HG03045 (cell line): ENCODE measurements around the gene PHACTR1.

Experiments used
- ATAC-seq: cut with Tn5 transposase; IDR thresholded peaks from one replicate; pipeline ENCODE4 v1.9.1; 2021; ENCODE audit warnings: mild to moderate bottlenecking, moderate library complexity; ENCODE audit not compliant: unreplicated experiment

The PHACTR1 gene

DNA sequence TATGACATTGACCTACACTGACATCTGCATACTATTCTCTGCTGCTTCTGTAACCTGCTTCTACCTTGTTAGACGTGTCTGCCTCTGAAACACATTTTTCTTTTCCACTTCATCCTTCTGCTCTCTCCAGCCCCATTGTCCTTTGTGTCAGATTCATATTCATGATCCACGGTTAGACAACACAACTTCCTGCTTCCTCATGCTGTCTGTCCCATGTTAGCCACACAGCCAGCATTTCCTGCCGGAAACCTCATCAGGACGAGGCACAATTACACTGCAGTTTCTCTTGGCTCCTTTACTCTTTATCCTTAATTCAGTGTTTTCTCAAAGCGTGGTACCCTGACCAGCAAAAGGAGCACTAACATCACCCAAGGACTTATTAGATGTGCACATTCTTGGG, 461.5 kb downstream of the PHACTR1 start:
- ATAC-seq, result no peak

DNA sequence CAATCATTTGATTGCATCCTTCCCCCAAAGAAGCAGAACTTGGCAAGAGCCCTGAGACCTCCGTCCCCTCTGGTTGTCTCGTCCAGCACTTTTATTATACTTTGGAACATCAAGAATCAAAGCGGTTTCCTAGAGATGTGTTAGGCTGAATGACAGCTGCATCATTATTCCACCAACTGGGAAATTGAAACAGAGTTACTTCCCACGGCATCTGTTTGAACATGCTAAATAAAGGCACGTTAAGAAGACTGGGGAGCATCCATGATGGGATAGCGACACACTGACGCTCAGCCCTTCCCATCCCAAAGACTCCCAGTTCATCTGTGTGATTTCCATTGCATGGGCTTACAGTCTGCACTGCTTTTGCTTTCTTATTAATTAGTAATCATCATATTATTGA, 464.0 kb downstream of the PHACTR1 start:
- ATAC-seq, result no peak

DNA sequence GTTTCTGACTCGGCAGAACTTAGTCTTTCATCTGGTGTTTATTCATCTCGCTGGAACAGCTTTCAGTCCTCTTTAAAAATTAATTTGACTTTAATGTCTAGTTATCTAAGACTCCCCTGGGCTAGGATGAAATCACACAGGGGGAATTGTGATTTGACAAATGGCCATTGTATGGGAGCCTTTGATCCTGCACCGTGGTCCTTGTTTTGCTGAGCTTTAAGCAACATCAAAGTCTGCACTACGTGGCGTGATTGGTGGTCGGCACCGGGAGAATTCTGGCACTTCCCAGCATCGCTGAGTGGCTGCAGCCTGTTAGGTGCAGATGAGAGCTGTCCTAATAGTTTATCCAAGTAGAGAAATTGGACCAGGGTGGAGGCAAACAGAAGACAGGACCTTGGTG, 464.8 kb downstream of the PHACTR1 start:
- no peak for ATAC-seq

DNA sequence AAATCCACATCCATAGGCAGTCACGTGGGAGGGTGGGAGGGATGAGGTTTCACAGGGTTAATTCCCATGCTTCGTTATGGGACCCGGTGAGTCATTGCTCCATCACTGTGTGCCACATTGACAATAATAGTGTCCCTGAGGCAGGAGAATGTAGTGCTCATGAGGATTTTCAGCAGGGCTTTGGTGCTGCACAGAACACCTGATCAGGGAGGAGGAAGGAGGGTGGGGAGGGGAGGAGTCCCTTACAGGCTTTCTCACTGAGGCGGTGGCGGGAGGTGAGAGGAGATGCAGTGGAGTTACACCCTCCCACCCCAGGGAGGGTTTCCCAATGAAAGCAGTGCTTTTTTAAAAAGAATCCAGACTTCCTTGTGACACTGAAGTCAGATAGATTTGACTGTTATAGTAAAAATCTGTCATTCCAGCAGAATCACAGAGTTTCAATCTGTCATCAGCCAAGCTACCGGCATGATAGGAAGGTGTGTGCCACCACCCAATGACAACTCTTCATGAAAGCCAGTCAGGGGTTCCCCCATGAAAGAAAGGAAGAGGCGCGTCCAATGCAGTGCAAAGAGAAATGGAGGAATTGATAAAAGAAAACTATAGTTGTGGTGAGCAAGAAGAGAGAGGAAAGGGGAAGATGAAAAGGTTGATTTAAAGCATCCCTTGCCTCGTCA, 467.0 kb downstream of the PHACTR1 start:
- ATAC-seq, result no peak

DNA sequence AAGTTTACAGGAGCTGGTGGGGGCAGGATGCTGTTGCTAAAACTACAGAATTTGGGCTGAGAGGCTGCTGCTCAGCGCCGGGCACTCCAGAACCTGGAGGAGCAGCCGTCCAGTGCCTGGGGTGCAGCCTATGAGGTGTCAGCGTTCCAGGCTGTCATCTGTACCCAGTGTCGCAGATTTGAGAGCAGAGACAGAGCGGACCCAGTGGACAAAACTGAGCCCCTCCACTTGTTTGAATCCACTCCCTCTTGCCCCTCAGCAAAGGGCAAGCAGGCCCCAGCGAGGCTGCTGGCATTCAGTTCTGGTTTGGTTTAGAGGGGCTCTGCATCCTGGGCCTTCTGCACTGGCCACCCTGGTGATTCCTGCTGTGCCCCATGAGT, 467.5 kb downstream of the PHACTR1 start:
- ATAC-seq, result no peak

DNA sequence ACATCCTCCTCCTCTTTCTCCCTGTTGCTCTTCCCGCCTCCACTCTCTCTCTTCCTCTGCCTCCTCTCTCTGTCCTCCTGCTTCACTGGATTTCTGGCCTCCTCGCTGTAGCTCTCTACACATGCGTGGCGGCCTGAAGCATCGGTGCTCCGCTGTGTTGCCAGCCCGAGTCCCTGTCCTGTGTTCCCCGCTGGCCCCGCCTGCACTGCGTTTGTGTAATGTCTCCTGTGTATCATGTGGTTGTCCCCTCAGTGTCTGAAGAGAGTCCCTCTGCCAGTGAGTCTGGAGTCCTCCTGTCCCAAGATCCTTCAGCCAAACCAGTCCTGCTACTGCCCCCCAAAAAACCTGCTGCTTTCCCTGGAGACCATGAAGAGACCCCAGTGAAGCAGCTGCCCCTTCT, 468.0 kb downstream of the PHACTR1 start:
- no peak for ATAC-seq

DNA sequence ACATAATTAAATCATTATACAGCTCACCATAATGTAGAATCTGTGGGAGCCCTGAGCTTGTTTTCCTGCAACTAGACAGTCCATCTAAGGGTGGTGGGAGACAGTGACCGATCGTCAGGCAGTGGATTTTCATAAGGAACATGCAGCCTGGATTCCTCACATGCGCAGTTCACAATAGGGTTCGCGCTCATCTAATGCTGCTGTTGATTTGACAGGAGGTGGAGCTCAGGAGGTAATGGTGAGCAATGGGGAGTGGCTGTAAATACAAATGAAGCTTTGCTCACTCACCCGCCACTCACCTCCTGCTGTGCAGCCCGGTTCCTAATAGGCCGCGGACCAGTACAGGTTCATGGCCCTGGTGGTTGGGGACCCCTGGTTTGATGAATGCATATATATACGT, 470.3 kb downstream of the PHACTR1 start:
- ATAC-seq, result no peak

DNA sequence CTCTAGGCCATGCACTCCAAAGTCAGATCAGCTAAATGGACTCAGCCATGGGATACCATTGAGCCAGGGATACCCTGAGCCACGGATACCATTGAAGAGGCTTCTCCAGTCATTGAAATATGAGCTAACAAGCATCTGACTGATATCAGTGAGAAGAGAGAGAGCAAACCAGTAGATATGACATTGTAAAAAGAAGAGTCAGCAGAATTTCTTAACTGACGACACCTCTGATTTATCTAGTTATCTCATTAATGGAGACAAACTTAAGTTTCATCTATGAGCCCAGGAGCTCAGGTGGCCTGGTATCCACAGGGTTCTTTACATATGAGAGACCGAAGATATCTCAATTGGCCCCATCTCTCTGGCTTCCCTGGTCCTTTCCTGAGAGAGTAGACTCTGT, 471.1 kb downstream of the PHACTR1 start:
- no peak for ATAC-seq

DNA sequence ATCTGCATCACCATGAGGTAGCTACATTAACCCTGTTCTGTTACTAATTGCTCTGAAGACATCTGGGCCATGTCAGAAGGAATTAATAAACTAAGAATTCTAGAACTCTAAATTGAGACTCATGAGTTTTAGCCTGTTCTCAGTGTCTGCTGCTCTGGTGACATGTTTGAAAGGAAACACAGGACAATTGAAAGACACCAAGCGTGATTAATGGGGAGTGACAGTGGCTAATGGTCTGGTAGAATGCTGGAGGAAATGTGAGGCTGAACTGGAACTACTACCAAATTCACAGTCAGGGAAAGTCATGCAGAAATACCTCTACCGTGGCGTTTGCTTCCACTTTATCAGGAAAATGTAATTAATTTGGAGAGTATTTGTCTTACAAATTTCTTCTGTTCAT, 471.7 kb downstream of the PHACTR1 start:
- ATAC-seq, result no peak

DNA sequence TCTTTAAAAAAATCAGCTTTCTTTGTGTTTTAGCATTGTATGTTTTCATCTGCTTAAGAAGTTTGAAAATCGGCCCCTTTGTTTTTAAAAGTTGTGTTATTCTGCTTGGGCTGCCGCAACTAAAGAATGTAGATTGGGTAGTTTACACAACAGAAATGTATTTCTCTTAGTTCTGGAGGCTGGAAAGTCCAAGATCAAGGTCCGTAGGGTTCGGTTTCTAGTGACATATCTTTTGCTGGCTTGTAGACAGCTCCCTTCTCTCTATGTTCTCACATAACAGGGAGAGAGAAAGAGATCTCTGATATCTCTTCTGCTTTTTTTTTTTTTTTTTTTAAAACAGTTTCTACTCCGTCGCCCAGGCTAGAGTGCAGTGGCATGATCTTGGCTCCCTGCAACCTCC, 473.1 kb downstream of the PHACTR1 start:
- no peak for ATAC-seq

DNA sequence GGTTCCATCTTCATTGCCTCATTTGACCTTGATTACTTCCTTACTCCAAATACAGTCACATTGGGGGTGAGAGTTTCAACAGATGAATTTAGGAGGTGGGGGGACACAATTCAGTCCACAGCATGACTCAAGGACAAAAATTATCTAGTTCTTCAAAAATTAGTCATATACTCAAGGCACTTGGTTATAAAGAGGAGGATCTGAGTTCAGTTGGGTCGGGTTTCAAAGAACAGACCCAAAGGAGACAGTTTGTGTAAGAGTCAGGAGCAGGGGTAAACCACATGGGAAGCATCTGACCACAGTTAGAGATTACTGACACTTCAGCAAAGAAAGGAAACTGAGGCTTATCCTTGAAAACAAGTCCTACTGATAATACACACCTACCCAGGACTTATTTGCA, 473.8 kb downstream of the PHACTR1 start:
- ATAC-seq, result no peak

DNA sequence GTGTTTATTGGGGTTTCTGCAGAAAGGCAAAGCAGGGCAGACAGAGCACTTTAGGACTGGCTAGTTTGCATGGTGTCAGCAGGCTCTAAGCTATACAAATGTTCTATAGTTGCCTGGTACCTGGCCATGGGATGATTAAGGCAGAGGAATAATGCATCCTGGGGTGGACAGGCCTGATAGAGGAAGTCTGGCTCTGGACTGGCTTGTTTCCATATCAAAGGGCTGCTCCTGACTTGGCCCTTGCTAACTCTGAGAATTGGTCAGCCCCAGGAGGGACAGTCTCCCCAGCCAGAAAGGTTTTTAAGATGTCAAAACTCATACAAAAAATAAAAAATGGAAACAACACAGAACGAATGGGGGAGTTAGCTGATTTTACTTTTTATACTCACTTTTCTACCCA, 474.9 kb downstream of the PHACTR1 start:
- no peak for ATAC-seq

DNA sequence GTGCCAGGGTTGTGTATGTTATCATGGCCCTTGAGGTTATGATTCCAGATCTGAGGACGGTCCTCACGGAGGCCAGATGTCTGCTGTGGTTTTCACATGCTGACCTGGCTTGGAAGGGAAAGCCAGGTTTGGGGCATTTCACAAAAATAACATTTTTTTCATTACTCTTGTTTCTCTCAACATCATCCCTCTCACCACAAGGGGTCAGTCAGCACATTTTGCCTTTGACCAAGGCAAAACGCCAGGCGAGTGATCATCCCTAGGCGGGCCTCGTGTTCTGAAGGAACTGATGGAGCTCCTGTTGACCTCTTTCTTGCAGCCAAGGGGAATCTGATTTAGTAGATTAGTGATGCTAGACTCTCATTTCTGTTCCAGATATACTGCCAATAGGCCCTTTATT, 478.3 kb downstream of the PHACTR1 start:
- no peak for ATAC-seq

DNA sequence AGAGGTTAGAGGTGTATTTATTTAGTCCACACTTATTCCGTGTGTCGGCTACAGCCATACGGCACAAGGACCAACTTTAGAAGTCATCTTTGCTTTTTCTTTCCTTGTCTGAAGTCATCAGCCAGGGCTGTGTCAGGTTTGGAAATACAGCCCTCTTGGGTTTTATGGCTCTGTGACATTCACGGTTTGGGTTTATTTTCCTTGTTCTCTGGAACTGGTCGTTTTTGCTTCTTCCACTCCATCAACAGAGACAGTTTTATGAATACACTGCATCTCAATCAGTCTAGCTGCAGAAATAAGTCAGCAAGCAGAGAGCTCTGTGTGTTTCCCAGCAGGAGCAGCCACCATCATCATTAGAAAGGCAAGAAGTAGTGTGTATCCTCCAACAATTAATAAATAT, 479.2 kb downstream of the PHACTR1 start:
- ATAC-seq, result no peak

DNA sequence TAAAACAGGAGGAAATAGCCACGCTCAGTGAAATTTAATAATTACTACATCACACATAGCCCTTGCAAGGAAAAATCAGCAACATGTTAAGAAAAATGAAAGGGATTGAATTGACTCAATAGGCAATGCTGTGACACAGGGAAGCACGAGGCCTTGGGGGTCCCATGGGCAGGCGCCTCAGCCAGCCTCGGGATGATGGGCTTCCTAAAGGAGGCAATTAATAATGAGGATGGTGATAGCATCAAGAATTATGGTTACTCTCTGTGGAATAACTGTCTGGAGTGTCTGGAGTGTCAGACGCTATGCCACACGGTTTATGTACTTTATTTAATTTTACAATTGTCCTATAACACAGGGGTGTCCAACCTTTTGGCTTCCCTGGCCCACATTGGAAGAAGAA, 481.6 kb downstream of the PHACTR1 start:
- no peak for ATAC-seq

DNA sequence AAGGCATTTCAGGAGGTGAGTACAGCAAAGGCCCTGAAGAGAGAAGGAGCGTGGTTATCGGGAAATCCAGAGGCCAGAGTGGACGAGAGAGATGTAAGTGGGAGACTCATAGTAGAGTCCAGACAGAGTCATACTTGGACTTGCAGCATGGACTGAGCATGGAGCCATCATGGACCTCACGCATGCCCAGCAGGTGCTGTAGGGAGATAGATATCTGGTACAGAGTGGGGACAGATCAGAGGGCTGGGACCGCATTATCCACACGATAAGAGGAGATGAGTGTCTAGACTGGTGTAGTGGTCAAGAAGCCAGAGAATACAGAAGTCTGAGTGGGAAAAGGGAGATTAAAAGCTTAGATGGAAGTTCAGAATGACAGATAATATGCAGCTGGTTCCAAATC, 484.8 kb downstream of the PHACTR1 start:
- no peak for ATAC-seq

DNA sequence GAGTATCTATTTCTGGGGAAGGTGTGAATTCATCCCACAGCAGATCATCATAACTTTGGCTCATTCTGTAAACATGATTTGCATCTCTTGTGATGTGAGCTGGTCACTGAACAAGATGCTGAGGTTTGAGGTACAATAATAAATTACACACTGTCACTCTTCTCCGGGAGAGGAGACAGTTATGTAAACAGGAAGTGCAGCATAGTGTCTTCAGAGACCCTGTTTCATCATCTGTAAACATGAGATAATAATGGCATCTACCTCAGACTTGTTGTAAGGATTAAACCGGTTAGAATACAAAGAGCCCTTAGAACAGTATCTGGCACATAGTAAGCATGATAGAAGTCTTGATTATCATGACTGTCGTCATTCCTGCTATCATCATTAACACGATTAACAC, 486.6 kb downstream of the PHACTR1 start:
- no peak for ATAC-seq

DNA sequence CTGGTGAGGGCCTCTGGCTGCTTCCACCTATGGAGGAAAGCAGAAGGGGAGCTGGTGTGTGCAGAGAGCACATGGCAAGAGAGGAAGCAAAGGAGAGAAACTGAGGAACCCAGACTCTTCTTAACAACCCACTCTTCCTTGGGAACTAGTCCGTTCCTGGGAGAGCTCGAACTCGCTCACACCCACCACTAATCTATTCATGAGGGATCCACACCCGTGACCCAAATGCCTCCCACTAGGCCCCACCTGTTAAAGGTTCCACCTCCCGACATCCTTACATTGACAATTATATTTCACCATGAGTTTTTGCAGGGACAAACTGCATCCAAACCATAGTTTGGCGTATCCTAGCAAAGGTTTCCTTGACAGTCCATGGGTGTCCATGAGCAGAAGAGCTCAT, 488.5 kb downstream of the PHACTR1 start:
- ATAC-seq, result no peak

DNA sequence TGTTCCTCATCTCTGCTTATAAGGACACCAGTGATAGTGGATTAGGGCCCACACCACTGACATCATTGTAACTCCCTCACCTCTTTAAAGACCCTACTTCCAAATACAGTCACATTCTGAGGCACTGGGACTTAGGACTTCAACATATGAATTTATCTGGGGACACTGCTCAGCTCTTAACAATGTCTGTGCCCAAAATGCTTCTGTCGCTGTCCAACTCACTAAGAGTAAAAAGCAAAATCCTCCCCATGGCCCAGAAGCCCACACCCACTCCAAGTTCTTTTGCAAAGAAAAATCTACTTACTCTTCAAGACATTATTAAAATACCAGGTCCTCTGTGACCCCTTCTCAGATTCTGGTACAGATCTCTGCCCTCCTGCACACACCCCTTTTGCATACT, 495.5 kb downstream of the PHACTR1 start:
- ATAC-seq, result no peak

DNA sequence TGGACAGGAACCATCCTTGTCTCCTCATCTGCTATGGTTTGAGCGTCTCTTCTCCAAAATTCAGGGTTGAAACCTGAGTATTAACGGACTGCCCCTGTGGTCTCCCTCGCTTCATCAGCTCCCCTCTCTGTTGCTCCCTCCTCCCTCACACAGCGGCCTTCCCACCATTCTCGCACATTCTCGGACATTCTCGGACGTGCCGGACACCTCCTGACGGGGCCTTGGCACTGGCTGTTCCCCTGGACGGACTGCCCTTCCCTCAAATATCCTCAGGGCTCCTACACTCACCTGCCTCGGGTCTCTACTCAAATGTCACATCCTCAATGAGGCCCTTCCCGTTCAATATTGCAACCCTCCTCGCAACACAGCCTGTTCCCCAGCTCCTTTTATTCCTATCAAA, 496.0 kb downstream of the PHACTR1 start:
- ATAC-seq, result no peak

DNA sequence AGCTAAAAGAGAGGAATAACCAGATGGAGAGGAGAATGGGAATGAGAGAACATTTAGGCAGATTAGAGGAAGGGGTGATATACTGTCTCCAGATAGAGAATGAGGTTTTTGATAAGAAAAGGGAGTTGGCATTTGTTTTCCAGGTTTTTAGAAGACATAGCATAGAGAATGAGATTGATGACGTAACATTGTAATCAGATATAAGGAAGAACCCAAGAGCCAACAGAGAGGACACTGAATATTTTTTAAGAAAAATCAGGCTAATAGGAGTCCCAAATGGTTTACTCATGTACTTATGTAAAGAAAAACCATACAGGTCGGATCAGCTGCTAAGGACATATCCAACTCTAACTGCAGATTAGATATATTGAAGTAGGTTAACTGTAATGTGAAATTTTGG, 498.8 kb downstream of the PHACTR1 start:
- ATAC-seq, result no peak

DNA sequence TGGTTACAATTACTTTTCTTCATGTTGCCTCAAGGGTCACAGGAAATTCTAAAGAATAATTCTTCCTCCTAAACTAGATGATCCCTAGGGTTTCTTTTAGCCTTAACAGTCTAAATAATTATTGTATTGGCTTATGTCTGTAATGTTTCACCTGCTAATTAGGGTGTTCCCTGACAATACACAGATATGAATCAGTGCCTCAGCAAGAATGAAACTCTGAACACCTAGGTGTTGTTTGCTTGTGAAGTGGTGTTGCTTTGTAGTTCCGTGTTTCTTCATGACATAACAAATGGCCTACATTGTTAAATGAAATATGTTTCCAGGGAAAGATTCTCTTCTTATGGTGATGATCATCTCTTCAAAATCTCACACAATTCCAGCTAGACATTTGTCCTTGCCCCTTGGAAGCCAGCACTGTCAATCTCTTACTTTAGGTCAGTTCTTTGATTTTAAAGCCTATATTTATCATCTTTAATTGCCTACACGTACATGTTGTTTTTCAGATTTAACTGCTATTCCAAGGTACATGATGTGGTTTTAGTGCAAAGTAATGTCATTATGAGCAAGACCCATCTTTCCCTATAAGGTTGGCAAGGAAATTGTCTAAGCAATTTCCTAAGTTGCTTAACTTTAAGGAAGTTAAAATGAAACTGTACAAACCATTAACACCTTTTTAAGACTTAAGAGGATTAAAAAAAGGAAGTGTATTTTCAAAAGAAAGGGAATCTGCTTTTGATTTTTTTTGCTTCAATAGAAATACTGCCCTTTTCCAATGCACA, 499.9 kb downstream of the PHACTR1 start:
- no peak for ATAC-seq
